Smooth muscle cell (in vitro differentiated cells): Measurements from ENCODE around the gene GRAP. TPM values are rescaled to one million over a fixed set of nuclear protein-coding genes. Genes with fewer than 3 reads are reported as not detected.

Experiments
- DNase-seq: peaks from one replicate; lab custom pipeline; 2025; ENCODE audit not compliant: unreplicated experiment; lab: John Stamatoyannopoulos, UW
- H2AFZ ChIP-seq: fragments of 200-600 bp; sonication (generic); 2 replicates; pipeline ENCODE4 v1.6.0; 2016; ENCODE audit warnings: antibody characterized with exemption, low read depth, mild to moderate bottlenecking
- H3F3A ChIP-seq: fragments of 200-600 bp; sonication (generic); 2 replicates; pipeline ENCODE4 v1.6.0; 2017; ENCODE audit warnings: antibody characterized with exemption, low read depth
- H3K27ac ChIP-seq: fragments of 200-600 bp; sonication (generic); 2 replicates; pipeline ENCODE4 v1.5.1; 2016; ENCODE audit warnings: low read depth, mild to moderate bottlenecking
- H3K27me3 ChIP-seq: fragments of 200-600 bp; sonication (generic); 2 replicates; pipeline ENCODE4 v1.6.1; 2016; ENCODE audit warnings: low read depth, mild to moderate bottlenecking
- H3K36me3 ChIP-seq: fragments of 200-600 bp; sonication (generic); 2 replicates; pipeline ENCODE4 v1.5.1; 2016; ENCODE audit warnings: low read depth
- H3K4me1 ChIP-seq: fragments of 200-600 bp; sonication (generic); 2 replicates; pipeline ENCODE4 v1.5.1; 2016; ENCODE audit warnings: low read depth
- H3K4me2 ChIP-seq: fragments of 200-600 bp; sonication (generic); 2 replicates; pipeline ENCODE4 v1.6.0; 2016; ENCODE audit warnings: mild to moderate bottlenecking
- H3K4me3 ChIP-seq: fragments of 200-600 bp; sonication (generic); 2 replicates; pipeline ENCODE4 v1.5.1; 2016; ENCODE audit warnings: mild to moderate bottlenecking
- H3K79me2 ChIP-seq: fragments of 200-600 bp; sonication (generic); 2 replicates; pipeline ENCODE4 v1.6.0; 2016; ENCODE audit warnings: low read depth, mild to moderate bottlenecking
- H3K9ac ChIP-seq: fragments of 200-600 bp; sonication (generic); 2 replicates; pipeline ENCODE4 v1.6.0; 2016; ENCODE audit warnings: low read depth
- H3K9me3 ChIP-seq: fragments of 200-600 bp; sonication (generic); replicated peaks from 2 replicates; pipeline ENCODE4 v1.5.1; 2016; ENCODE audit warnings: low read depth
- H4K20me1 ChIP-seq: fragments of 200-600 bp; sonication (generic); 2 replicates; pipeline ENCODE4 v1.6.0; 2016; ENCODE audit warnings: low read depth
- WGBS: methylation state at CpG from one replicate; pipeline ENCODE4 v1.1.7; 2016; ENCODE audit warnings: low lambda C conversion rate; 5-methylcytosine and 5-hydroxymethylcytosine counted together
- polyA plus RNA-seq: library from polyadenylated mRNA; unstranded; fragments of >200 nt; fragmentation: Nextera tagmentation; extraction: Ambion mirVana; gene quantifications from 2 replicates; pipeline ENCODE4 v1.2.1, GENCODE V29; 2016
- total RNA-seq: library from RNA; depleted of rRNA; stranded (reverse); fragments of >200 nt; gene quantifications from 2 replicates; pipeline ENCODE4 v1.2.3, GENCODE V29; 2014
- TF ChIP-seq, protein P1 (sequence below): fragments of 200-600 bp; sonication (generic); IDR thresholded peaks from 2 replicates; pipeline ENCODE4 v1.5.1; 2017; ENCODE audit warnings: borderline replicate concordance, mild to moderate bottlenecking, antibody characterized with exemption; ENCODE audit not compliant: insufficient read depth, poor library complexity, severe bottlenecking

GRAP gene
- total and polyA plus RNA-seq, 2 experiments from 2014 or later: 0.30 TPM; not detected in 1

DNA sequence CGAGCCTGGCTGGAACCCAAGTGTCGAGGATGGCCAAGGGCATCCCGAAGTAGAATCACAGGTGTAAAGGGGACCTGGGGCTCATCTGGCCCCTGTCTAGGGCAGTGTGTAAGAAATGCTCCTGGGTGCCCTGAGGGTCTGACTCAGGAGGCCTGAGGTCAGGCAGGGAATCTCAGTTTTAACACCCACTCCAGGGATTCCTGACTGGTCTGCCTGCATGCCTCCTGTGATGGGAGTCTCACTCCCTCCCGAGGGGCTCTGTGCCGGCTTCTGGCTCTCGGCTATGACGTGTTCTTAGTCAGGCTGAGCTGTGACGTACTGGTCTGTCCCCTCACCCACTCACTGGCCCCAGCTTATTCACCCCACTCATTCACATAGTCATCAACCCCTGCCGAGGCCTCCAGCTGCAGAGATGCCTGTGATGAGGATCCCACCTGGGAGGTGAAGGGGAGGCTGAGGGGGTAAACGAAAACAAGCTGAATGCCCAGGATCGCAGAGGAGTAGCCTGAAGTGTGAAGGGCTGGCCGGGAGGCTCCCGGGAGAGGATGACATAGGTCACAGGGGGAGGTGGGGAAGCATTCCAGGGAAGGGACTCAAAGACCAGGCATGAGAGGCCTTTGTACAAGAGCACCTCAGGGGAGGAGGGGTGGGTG lies 65.9 kb downstream of the GRAP start:
- Histone ChIP-seq H3K9ac (no peak overlapping the region), H3K79me2 (no peaks in the 10 kb centered on the region), H3K9me3 (no peaks in the 10 kb centered on the region), H3K4me1 (peaks cover 3% of the 10 kb centered on the region), H2AFZ (no peak overlapping the region), H3F3A (no peaks in the 10 kb centered on the region), H4K20me1 (no peaks in the 10 kb centered on the region), H3K4me2 (no peak overlapping the region), H3K4me3 (no peak overlapping the region), H3K36me3 (no peaks in the 10 kb centered on the region), H3K27me3 (no peaks in the 10 kb centered on the region), H3K27ac (peak overlapping the region; percentile 74)
- TF ChIP-seq, protein P1, sequence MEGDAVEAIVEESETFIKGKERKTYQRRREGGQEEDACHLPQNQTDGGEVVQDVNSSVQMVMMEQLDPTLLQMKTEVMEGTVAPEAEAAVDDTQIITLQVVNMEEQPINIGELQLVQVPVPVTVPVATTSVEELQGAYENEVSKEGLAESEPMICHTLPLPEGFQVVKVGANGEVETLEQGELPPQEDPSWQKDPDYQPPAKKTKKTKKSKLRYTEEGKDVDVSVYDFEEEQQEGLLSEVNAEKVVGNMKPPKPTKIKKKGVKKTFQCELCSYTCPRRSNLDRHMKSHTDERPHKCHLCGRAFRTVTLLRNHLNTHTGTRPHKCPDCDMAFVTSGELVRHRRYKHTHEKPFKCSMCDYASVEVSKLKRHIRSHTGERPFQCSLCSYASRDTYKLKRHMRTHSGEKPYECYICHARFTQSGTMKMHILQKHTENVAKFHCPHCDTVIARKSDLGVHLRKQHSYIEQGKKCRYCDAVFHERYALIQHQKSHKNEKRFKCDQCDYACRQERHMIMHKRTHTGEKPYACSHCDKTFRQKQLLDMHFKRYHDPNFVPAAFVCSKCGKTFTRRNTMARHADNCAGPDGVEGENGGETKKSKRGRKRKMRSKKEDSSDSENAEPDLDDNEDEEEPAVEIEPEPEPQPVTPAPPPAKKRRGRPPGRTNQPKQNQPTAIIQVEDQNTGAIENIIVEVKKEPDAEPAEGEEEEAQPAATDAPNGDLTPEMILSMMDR: no peak
- no peak for DNase-seq
- WGBS: 60% methylated on average over 13 of the region's 13 CpGs

DNA sequence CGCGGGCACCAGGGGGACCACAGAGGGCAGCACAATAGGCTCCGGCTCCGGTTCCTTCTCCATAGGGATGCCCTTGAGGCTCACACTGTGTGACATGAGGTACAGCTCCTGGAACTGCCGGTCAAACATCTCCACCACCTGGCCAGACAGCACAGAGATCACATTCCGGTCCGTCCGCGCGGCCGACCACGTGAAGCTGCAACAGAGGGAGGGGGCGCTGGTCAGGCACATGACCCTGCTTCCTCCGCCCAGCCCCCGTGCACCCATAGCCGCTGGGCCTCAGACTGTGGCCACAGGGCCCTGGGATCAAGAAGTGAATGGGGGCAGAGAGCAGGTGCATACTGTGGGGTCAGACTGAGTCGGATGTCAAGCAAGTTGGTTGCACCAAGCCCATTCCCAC lies 68.1 kb downstream of the GRAP start:
- no peak overlapping the region for H3K27ac ChIP-seq
- H3K79me2 ChIP-seq: no peaks in the 10 kb centered on the region
- H3K4me1 ChIP-seq: peaks cover 3% of the 10 kb centered on the region
- H3K9ac ChIP-seq: no peak overlapping the region
- no peaks in the 10 kb centered on the region for H3K9me3 ChIP-seq
- H3K27me3 ChIP-seq: no peaks in the 10 kb centered on the region
- TF ChIP-seq, protein P1: no peak
- H3K36me3 ChIP-seq: no peaks in the 10 kb centered on the region
- DNase-seq: no peak
- no peak overlapping the region for H3K4me2 ChIP-seq
- WGBS: 95% methylated on average over 17 of the region's 17 CpGs
- peaks cover 3% of the 10 kb centered on the region for H4K20me1 ChIP-seq
- H3K4me3 ChIP-seq: no peak overlapping the region
- no peak overlapping the region for H2AFZ ChIP-seq
- no peaks in the 10 kb centered on the region for H3F3A ChIP-seq

DNA sequence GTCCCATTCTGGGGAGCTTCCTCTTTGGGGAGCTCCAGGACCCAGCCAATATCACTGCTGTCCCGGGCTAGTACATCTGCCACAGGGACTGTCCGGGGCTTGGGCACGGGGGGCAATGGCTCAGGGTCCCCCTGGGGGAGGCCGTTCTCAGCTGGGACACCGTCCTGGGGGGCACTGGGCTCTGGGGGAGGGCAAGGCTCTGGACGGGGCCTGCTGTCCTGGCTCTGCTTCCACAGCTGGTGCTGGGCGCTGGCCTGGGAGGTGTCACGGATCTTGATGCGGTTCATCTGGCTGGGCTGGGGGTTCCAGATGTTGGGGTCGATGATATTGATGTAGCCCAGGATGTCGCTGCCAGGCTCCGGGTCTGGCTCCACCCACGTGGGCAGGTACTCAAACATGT lies 68.7 kb downstream of the GRAP start:
- TF ChIP-seq, protein P1: no peak
- Histone ChIP-seq H3K36me3 (no peaks in the 10 kb centered on the region), H3K27me3 (no peaks in the 10 kb centered on the region), H3K4me3 (no peak overlapping the region), H3K9me3 (no peaks in the 10 kb centered on the region), H3F3A (no peaks in the 10 kb centered on the region), H3K4me1 (peaks cover 3% of the 10 kb centered on the region), H3K9ac (no peak overlapping the region), H2AFZ (no peak overlapping the region), H3K4me2 (no peak overlapping the region), H3K27ac (no peak overlapping the region), H3K79me2 (no peaks in the 10 kb centered on the region), H4K20me1 (peaks cover 7% of the 10 kb centered on the region)
- no peak for DNase-seq
- 94% methylated on average over 13 of the region's 13 CpGs for WGBS

DNA sequence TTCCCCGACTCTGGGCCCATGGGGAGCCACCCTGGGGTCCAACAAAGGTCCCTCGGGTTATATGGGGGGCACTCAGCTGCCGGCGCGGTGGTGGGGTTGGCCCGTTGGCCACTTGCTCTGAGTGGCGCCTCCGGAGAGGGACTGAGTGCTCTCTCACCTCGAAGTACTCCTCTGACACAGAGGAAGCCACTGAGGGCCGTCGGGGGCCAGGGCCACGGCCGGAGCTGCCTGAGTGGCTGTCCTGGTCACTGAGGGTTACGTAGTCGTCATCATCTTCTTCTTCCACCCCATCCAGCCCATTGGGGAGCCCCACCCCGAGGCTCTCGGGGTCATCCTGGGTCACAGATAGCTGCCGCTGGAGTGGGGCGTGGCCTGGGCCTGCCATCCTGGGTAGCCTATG lies 69.1 kb downstream of the GRAP start:
- DNase-seq: no peak
- Histone ChIP-seq H3K9ac (no peak overlapping the region), H3K27ac (no peak overlapping the region), H3K4me3 (no peak overlapping the region), H3K79me2 (no peaks in the 10 kb centered on the region), H3K27me3 (no peaks in the 10 kb centered on the region), H3K4me1 (peaks cover 3% of the 10 kb centered on the region), H3K9me3 (no peaks in the 10 kb centered on the region), H3F3A (no peaks in the 10 kb centered on the region), H4K20me1 (peaks cover 7% of the 10 kb centered on the region), H3K36me3 (no peaks in the 10 kb centered on the region), H3K4me2 (no peak overlapping the region), H2AFZ (no peak overlapping the region)
- TF ChIP-seq, protein P1: no peak
- WGBS: 96% methylated on average over 19 of the region's 19 CpGs
